Measurements from ENCODE around the gene TCERG1L.

Gene TCERG1L

DNA sequence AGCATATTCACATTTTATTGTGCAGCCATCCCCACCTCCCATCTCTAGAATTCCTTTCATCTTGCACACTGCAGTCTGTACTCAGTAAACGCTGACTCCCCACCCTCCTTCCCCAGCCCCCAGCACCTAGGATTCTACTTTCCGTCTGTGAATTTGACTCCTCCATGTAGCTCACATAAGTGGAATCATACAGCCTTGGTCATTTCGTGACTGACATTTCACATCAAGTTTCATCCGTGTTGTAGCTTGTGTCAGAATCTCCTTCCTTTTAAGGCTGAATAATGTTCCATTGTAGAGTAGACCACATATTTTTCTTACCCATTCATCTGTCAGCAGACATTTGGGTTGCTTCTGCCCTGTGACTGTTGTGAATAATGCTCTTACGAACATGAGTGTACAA is 26.2 kb upstream of the TCERG1L start:
- peaks cover 13% of the 10 kb centered on the region; the same call in 1 of the 2 replicates for H3K9me3 ChIP-seq (ENCODE audit: insufficient read depth, low read depth, low read length)
- H3K36me3 ChIP-seq (ENCODE audit: insufficient read depth, low read length) = no peaks in the 10 kb centered on the region
- H3K9ac ChIP-seq (ENCODE audit: low read depth, low read length, poor library complexity, severe bottlenecking) = no peak overlapping the region
- H3K4me3 ChIP-seq (ENCODE audit: low read length, poor library complexity, severe bottlenecking) = no peak overlapping the region
- no peak for TF ChIP-seq EZH2phosphoT487 (IDR thresholded peaks at IDR 0.05; ENCODE audit: borderline replicate concordance)
- TF ChIP-seq, protein P1, sequence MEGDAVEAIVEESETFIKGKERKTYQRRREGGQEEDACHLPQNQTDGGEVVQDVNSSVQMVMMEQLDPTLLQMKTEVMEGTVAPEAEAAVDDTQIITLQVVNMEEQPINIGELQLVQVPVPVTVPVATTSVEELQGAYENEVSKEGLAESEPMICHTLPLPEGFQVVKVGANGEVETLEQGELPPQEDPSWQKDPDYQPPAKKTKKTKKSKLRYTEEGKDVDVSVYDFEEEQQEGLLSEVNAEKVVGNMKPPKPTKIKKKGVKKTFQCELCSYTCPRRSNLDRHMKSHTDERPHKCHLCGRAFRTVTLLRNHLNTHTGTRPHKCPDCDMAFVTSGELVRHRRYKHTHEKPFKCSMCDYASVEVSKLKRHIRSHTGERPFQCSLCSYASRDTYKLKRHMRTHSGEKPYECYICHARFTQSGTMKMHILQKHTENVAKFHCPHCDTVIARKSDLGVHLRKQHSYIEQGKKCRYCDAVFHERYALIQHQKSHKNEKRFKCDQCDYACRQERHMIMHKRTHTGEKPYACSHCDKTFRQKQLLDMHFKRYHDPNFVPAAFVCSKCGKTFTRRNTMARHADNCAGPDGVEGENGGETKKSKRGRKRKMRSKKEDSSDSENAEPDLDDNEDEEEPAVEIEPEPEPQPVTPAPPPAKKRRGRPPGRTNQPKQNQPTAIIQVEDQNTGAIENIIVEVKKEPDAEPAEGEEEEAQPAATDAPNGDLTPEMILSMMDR (conservative IDR thresholded peaks at IDR 0.05; ENCODE audit: low read length) = no peak
- no peak overlapping the region for H2AFZ ChIP-seq (ENCODE audit: low read length)
- no peaks in the 10 kb centered on the region for H4K20me1 ChIP-seq (ENCODE audit: insufficient read depth, low read length, poor library complexity, severe bottlenecking)
- no peaks in the 10 kb centered on the region for H3K27me3 ChIP-seq (ENCODE audit: insufficient read depth, low read length, poor library complexity, severe bottlenecking)
- H3K4me1 ChIP-seq (ENCODE audit: insufficient read depth, low read length, poor library complexity, severe bottlenecking) = no peaks in the 10 kb centered on the region
- H3K79me2 ChIP-seq (ENCODE audit: insufficient read depth, low read length) = no peaks in the 10 kb centered on the region
- no peaks in the 10 kb centered on the region for H3K9me2 ChIP-seq (replicated peaks; ENCODE audit: low read depth, low read length)
- H3F3A ChIP-seq (ENCODE audit: low read depth) = no peaks in the 10 kb centered on the region
- H3K4me2 ChIP-seq (ENCODE audit: low read depth, low read length, poor library complexity, severe bottlenecking) = no peak overlapping the region

DNA sequence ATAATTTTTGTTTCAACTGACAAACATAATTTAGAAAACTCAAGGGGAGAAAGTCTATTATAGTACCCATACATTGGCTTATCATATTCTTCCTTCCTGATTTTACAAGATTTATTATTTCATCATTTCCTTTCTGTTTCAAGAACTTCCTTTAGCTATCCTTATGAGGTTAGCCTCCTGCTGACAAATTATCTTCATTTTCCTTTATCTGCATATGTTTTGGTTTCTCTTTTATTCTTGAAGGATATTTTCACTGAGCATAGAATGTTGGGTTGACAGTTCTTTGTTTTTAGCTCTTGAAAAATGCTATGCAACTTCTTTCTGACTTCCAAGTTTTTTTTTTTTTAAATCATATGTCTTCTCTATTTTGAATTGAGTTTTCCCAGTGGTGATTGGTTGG is 21.3 kb upstream of the TCERG1L start:
- H3K9ac ChIP-seq (ENCODE audit: low read depth, low read length, poor library complexity, severe bottlenecking) = no peak overlapping the region
- no peak for TF ChIP-seq EZH2phosphoT487 (IDR thresholded peaks at IDR 0.05; ENCODE audit: borderline replicate concordance)
- TF ChIP-seq, protein P1 (conservative IDR thresholded peaks at IDR 0.05; ENCODE audit: low read length) = no peak
- no peak overlapping the region for H2AFZ ChIP-seq (ENCODE audit: low read length)
- no peak overlapping the region for H3K4me3 ChIP-seq (ENCODE audit: low read length, poor library complexity, severe bottlenecking)
- H4K20me1 ChIP-seq (ENCODE audit: insufficient read depth, low read length, poor library complexity, severe bottlenecking) = no peaks in the 10 kb centered on the region
- H3K27me3 ChIP-seq (ENCODE audit: insufficient read depth, low read length, poor library complexity, severe bottlenecking) = no peaks in the 10 kb centered on the region
- H3K9me2 ChIP-seq (replicated peaks; ENCODE audit: low read depth, low read length) = no peaks in the 10 kb centered on the region
- H3K36me3 ChIP-seq (ENCODE audit: insufficient read depth, low read length) = no peaks in the 10 kb centered on the region
- no peaks in the 10 kb centered on the region for H3F3A ChIP-seq (ENCODE audit: low read depth)
- no peaks in the 10 kb centered on the region for H3K79me2 ChIP-seq (ENCODE audit: insufficient read depth, low read length)
- no peaks in the 10 kb centered on the region for H3K4me1 ChIP-seq (ENCODE audit: insufficient read depth, low read length, poor library complexity, severe bottlenecking)
- H3K9me3 ChIP-seq (ENCODE audit: insufficient read depth, low read depth, low read length) = peaks cover 6% of the 10 kb centered on the region; the same call in 1 of the 2 replicates
- no peak overlapping the region for H3K4me2 ChIP-seq (ENCODE audit: low read depth, low read length, poor library complexity, severe bottlenecking)

DNA sequence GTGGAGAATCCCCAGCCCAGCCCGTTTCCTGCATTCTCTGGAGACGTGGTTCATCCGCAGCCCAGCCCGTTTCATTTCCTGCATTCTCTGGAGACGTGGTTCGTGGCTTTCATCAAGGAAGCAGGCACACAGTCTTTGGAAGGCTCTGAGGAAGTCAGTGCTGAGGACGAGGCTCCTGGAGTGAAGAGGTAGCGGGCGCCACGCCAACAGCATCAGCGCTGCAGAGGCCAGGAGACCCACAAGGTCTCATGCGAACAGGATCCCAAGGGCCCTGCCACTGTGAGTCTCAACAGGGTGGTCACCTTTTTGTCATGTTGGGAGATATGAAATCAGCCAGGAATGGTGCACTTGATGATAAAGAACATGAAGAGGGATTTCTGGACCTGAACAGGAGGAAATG is 12.4 kb upstream of the TCERG1L start:
- H3K4me2 ChIP-seq (ENCODE audit: low read depth, low read length, poor library complexity, severe bottlenecking) = no peak overlapping the region
- TF ChIP-seq, protein P1 (conservative IDR thresholded peaks at IDR 0.05; ENCODE audit: low read length) = no peak
- TF ChIP-seq EZH2phosphoT487 (IDR thresholded peaks at IDR 0.05; ENCODE audit: borderline replicate concordance) = no peak
- H3K9ac ChIP-seq (ENCODE audit: low read depth, low read length, poor library complexity, severe bottlenecking) = no peak overlapping the region

More for the DNA sequence above, 12.4 kb upstream of the TCERG1L start:
- no peaks in the 10 kb centered on the region for H3K9me2 ChIP-seq (replicated peaks; ENCODE audit: low read depth, low read length)
- H3K4me1 ChIP-seq (ENCODE audit: insufficient read depth, low read length, poor library complexity, severe bottlenecking) = no peaks in the 10 kb centered on the region
- no peaks in the 10 kb centered on the region for H3K27me3 ChIP-seq (ENCODE audit: insufficient read depth, low read length, poor library complexity, severe bottlenecking)
- H3K36me3 ChIP-seq (ENCODE audit: insufficient read depth, low read length) = no peaks in the 10 kb centered on the region
- no peak overlapping the region for H2AFZ ChIP-seq (ENCODE audit: low read length)
- H3K79me2 ChIP-seq (ENCODE audit: insufficient read depth, low read length) = no peaks in the 10 kb centered on the region
- peaks cover 3% of the 10 kb centered on the region; the same call in 1 of the 2 replicates for H3K9me3 ChIP-seq (ENCODE audit: insufficient read depth, low read depth, low read length)
- H3F3A ChIP-seq (ENCODE audit: low read depth) = no peaks in the 10 kb centered on the region
- no peaks in the 10 kb centered on the region for H4K20me1 ChIP-seq (ENCODE audit: insufficient read depth, low read length, poor library complexity, severe bottlenecking)
- no peak overlapping the region for H3K4me3 ChIP-seq (ENCODE audit: low read length, poor library complexity, severe bottlenecking)
